Bronchial epithelial cell (primary cell): ENCODE results near the gene MCU. TPM values are rescaled to one million over a fixed set of nuclear protein-coding genes. Genes with fewer than 3 reads are reported as not detected.
A peak's percentile ranks its signal among the peaks of the same experiment; 100 is the strongest.
"Not testable (repeated sequence)": the region's sequence is repeated elsewhere in the genome, so short reads cannot be mapped to it uniquely, and the experiment has no call there.

Experiments
- DNase-seq: peaks from one replicate; pipeline ENCODE4 v3.0.0-alpha.2; 2010; ENCODE audit warnings: low read depth
- FAIRE-seq: peaks from 2 replicates; lab custom pipeline; 2011; peaks lifted over from hg19 to GRCh38; lab: Jason Lieb, UNC
- H3K27me3 ChIP-seq: 2 replicates; pipeline ENCODE4 v1.5.1; 2011; ENCODE audit warnings: low read length; ENCODE audit not compliant: control insufficient read depth, insufficient read depth
- H3K36me3 ChIP-seq: 2 replicates; pipeline ENCODE4 v1.5.1; 2011; ENCODE audit warnings: low read length; ENCODE audit not compliant: control insufficient read depth, insufficient read depth
- H3K4me3 ChIP-seq: 2 replicates; pipeline ENCODE4 v1.5.1; 2011; ENCODE audit warnings: mild to moderate bottlenecking, low read depth, low read length, control low read depth
- total RNA-seq: library from RNA; depleted of rRNA; stranded (reverse); fragments of >200 nt; gene quantifications from 2 replicates; pipeline ENCODE4 v1.2.1, GENCODE V29; 2014
- TF ChIP-seq, protein P1 (sequence below): IDR thresholded peaks from 2 replicates; pipeline ENCODE4 v1.5.1; 2011; ENCODE audit warnings: mild to moderate bottlenecking, moderate library complexity, low read length, control low read depth, inconsistent platforms; ENCODE audit not compliant: insufficient read depth, severe bottlenecking

Gene MCU
- total RNA-seq, 1 donor from 2014 or later, result 38.7 TPM

DNA sequence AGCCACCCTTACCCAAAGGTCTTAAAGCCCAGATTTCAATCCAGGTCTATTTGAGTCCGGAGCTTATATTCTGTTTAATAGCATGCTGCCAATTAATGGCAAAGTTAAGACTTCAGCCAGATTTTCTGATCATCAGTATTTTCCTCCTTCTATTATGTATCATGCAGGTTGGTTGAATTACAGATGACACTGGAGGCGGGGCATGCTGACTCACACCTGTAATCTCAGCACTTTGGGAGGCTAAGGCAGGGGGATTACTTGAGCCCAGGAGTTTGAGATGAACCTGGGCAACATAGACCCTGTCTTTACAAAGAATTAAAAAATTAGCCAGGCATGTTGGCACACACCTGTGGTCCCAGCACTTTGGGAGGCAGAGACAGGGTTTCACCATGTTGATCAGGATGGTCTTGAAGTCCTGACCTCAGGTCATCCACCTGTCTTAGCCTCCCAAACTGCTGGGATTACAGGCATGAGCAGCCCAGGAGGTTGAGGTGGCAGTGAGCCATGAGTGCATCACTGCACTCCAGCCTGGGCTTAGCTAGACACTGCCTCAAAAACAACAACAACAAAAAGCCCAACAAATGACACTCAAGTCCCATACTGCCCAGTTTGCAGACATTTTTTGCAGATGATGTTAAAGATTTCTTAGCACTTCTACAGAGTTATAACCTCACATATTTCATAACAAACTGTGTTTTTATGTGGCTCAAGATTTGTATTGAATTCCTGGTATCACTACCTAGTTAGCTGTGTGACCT, 62.5 kb downstream of the MCU start:
- DNase-seq, result peak; percentile 44
- TF ChIP-seq, protein P1, sequence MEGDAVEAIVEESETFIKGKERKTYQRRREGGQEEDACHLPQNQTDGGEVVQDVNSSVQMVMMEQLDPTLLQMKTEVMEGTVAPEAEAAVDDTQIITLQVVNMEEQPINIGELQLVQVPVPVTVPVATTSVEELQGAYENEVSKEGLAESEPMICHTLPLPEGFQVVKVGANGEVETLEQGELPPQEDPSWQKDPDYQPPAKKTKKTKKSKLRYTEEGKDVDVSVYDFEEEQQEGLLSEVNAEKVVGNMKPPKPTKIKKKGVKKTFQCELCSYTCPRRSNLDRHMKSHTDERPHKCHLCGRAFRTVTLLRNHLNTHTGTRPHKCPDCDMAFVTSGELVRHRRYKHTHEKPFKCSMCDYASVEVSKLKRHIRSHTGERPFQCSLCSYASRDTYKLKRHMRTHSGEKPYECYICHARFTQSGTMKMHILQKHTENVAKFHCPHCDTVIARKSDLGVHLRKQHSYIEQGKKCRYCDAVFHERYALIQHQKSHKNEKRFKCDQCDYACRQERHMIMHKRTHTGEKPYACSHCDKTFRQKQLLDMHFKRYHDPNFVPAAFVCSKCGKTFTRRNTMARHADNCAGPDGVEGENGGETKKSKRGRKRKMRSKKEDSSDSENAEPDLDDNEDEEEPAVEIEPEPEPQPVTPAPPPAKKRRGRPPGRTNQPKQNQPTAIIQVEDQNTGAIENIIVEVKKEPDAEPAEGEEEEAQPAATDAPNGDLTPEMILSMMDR, result no peak
- no peak for FAIRE-seq
- Histone ChIP-seq H3K4me3 (no peak overlapping the region), H3K27me3 (no peaks in the 10 kb centered on the region), H3K36me3 (no peaks in the 10 kb centered on the region)

DNA sequence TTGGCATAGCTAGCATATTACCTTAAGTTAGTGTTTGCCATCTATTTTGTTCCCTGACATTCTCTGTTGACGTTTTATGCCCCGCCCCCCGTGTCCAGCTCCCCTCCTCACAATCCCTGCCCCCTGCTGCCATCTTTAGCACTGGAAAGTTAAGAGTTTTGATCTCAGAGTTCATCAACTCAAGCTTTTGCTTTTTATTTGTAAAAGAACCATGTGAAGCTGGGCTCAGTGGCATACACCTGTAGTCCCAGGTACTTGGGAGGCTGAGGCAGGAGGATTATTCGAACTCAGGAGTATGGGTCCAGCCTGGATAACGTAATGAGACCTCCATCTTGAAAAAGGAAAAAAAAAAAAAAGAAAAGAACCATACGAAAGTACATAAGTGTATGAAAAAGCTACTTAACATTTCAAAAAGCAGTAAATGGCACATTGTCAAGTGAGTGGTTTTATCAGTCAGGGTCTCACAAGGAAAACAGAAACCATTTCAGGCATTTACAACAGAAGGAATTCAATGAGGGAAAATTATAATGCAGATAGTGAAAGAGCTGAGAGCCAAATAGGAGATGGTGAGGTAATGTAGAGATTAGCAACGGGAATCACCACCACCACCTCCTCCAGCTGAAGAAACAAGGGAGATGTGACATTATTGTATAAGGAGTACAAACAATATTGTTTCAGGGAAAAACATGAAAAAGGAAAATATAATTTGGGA, 64.9 kb downstream of the MCU start:
- no peaks in the 10 kb centered on the region for H3K27me3 ChIP-seq
- no peak for FAIRE-seq

DNA sequence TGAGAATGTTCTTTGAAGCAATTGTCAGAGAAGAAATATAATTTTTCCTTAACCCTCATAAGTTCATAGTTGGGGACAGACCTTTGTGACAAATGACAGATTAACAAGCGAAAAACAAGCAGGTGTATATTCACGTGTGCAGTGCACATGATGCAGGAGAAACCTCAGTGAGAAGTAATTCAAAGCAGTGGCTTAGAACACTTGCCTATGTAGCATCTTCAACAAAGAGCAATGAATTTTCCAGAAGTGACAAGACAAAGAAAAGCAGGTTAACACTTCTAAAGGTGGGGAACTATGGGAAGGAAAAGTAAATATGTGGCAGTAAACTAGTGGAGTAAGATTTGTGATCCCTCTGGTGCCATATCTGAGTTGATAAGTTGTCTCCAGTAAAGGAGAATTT, 65.8 kb downstream of the MCU start:
- H3K4me3 ChIP-seq, result no peak overlapping the region
- no peaks in the 10 kb centered on the region for H3K36me3 ChIP-seq
- FAIRE-seq, result no peak
- H3K27me3 ChIP-seq, result no peaks in the 10 kb centered on the region
- DNase-seq, result no peak
- TF ChIP-seq, protein P1, result no peak

More for the DNA sequence above, 64.9 kb downstream of the MCU start:
- DNase-seq, result no peak
- Histone ChIP-seq H3K4me3 (no peak overlapping the region), H3K36me3 (no peaks in the 10 kb centered on the region)
- TF ChIP-seq, protein P1, result no peak

DNA sequence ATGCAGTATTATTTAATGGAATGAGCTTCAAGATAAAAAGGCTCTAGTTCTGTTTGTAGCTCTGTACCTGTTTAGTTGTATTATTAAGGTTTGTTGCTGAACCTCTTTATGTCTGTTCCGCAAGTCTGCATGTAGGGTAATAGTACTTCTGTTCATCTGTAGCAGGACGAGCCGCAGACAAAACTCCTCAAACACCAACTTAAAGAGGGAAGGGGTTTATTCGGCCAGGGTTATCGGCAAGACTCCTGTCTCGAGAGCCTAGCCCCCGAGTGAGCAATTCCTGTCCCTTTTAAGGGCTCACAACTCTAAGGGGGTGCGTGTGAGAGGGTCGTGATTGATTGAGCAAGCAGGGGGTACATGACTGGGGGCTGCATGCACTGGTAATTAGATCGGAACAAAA, 67.0 kb downstream of the MCU start:
- not testable (repeated sequence) for H3K36me3 ChIP-seq, H3K4me3 ChIP-seq, H3K27me3 ChIP-seq, DNase-seq, FAIRE-seq

DNA sequence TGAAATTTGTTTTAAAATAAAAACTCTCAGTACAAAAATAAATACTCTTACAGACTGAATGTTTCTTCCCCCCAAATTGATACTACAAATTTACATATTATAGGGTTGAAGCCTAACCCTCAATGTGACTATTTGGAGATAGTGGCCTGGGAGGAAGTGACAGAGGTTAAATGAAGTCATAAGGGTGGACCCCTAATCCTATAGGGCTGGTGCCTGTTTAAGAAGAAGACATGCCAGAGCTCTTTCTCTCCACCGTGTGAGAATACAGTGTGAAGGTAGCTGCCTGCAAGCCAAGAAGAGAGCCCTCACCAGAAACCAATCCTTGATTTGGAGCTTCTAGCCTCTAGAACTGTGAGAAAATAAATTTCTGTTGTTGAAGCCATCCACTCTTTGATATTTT, 67.6 kb downstream of the MCU start:
- H3K36me3 ChIP-seq, result no peaks in the 10 kb centered on the region
- no peaks in the 10 kb centered on the region for H3K27me3 ChIP-seq
- H3K4me3 ChIP-seq, result no peak overlapping the region
- FAIRE-seq (no peak), DNase-seq (no peak)
- TF ChIP-seq, protein P1, result no peak

DNA sequence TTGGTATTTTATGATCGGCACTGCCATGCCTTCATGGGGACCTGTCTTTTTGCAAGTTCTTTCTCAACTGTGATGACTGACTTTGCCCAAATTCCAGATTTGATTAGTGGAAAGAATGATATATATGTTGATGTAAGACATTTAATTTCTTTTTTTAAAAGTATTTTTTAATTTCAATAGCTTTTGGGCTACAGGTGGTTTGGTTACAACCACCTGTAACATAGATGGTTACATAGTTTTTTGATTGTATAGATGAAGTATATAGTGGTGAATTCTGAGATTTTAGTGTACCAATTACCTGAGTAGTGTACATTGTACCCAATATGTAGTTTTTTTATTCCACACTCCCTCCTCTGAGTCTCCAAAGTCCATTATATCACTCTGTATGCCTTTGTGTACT, 69.6 kb downstream of the MCU start:
- Histone ChIP-seq H3K36me3 (no peaks in the 10 kb centered on the region), H3K27me3 (no peaks in the 10 kb centered on the region), H3K4me3 (no peak overlapping the region)
- no peak for DNase-seq
- FAIRE-seq, result no peak
- TF ChIP-seq, protein P1, result no peak
